Measurements from ENCODE around the gene GNA14. TPM values are rescaled to one million over a fixed set of nuclear protein-coding genes. Genes with fewer than 3 reads are reported as not detected.

Gene GNA14
- total RNA-seq, 6 experiments from 2014 or later = 2.3 to 4.2 (median 3.8) TPM

- ATAC-seq (no peak), DNase-seq (no peak)
- 90% methylated on average over 7 of the region's 7 CpGs for WGBS (ENCODE audit: insufficient coverage, low coverage, low lambda C conversion rate, missing lambda C conversion rate)
- Histone ChIP-seq H3K9me3 (no peaks in the 10 kb centered on the region), H3K27me3 (no peaks in the 10 kb centered on the region), H3K4me1 (no peaks in the 10 kb centered on the region), H3K4me3 (no peak overlapping the region), H3K27ac (no peak overlapping the region), H3K36me3 (no peaks in the 10 kb centered on the region)
- intact Hi-C loops (cut with DNase I) = no loop called here
- no peak for TF ChIP-seq CTCF (IDR thresholded peaks at IDR 0.05)
- TF ChIP-seq POLR2A (IDR thresholded peaks at IDR 0.05) = no peak
Observed at GRCh38 chr9:77392328-77392727, 255.8 kb downstream of the GNA14 start.

GRCh38 chr9:77391834-77392233 lies 256.3 kb downstream of the GNA14 start:
- TF ChIP-seq POLR2A (IDR thresholded peaks at IDR 0.05) (no peak), CTCF (IDR thresholded peaks at IDR 0.05) (no peak)
- no peaks in the 10 kb centered on the region for H3K4me1 ChIP-seq
- H3K27ac ChIP-seq = no peak overlapping the region
- DNase-seq (no peak), ATAC-seq (no peak)
- no peak overlapping the region for H3K4me3 ChIP-seq
- no peaks in the 10 kb centered on the region for H3K9me3 ChIP-seq
- WGBS (ENCODE audit: insufficient coverage, low coverage, low lambda C conversion rate, missing lambda C conversion rate) = 96% methylated on average over 3 of the region's 3 CpGs
- H3K27me3 ChIP-seq = no peaks in the 10 kb centered on the region
- intact Hi-C loops (cut with DNase I) = no loop called here
- no peaks in the 10 kb centered on the region for H3K36me3 ChIP-seq

- H3K4me1 ChIP-seq = no peaks in the 10 kb centered on the region
- 23% methylated on average over 1 of the region's 1 CpG for WGBS (ENCODE audit: insufficient coverage, low coverage, low lambda C conversion rate, missing lambda C conversion rate)
- H3K9me3 ChIP-seq = no peaks in the 10 kb centered on the region
- intact Hi-C loops (cut with DNase I) = no loop called here
- no peak for ATAC-seq
- peaks cover 0 to 2% (median 0%) of the 10 kb centered on the region in 4 donors for H3K36me3 ChIP-seq
- H3K4me3 ChIP-seq = no peak overlapping the region
- DNase-seq = no peak
- no peaks in the 10 kb centered on the region for H3K27me3 ChIP-seq
- no peak for TF ChIP-seq CTCF (IDR thresholded peaks at IDR 0.05)
- TF ChIP-seq POLR2A (IDR thresholded peaks at IDR 0.05) = no peak
- H3K27ac ChIP-seq = no peak overlapping the region
Observed at GRCh38 chr9:77386187-77386586, 261.9 kb downstream of the GNA14 start.

- no peaks in the 10 kb centered on the region for H3K4me1 ChIP-seq
- no peak for TF ChIP-seq CTCF (IDR thresholded peaks at IDR 0.05)
- no peak for TF ChIP-seq POLR2A (IDR thresholded peaks at IDR 0.05)
- no peak overlapping the region for H3K4me3 ChIP-seq
- DNase-seq = no peak
- no peak for ATAC-seq
- intact Hi-C loops (cut with DNase I) = no loop called here
- H3K27me3 ChIP-seq = no peaks in the 10 kb centered on the region
- H3K36me3 ChIP-seq = peaks cover 0 to 2% (median 0%) of the 10 kb centered on the region in 4 donors
- H3K9me3 ChIP-seq = no peaks in the 10 kb centered on the region
- no peak overlapping the region for H3K27ac ChIP-seq
Observed at GRCh38 chr9:77384406-77384805, 263.7 kb downstream of the GNA14 start.

- no peak for ATAC-seq
- no peak for TF ChIP-seq POLR2A (IDR thresholded peaks at IDR 0.05)
- no peak for TF ChIP-seq CTCF (IDR thresholded peaks at IDR 0.05)
- H3K27me3 ChIP-seq = no peaks in the 10 kb centered on the region
- H3K36me3 ChIP-seq = peaks cover 0 to 4% (median 0%) of the 10 kb centered on the region in 4 donors
- intact Hi-C loops (cut with DNase I) = no loop called here
- no peaks in the 10 kb centered on the region for H3K4me1 ChIP-seq
- H3K9me3 ChIP-seq = no peaks in the 10 kb centered on the region
- no peak overlapping the region for H3K4me3 ChIP-seq
- no peak for DNase-seq
- 96% methylated on average over 6 of the region's 6 CpGs for WGBS (ENCODE audit: insufficient coverage, low coverage, low lambda C conversion rate, missing lambda C conversion rate)
- H3K27ac ChIP-seq = no peak overlapping the region
Observed at GRCh38 chr9:77375956-77376532, 272.1 kb downstream of the GNA14 start.

Measured in right lobe of liver (tissue), 6 donors.